ENCODE measurements around the gene C4BPA. TPM values are rescaled to one million over a fixed set of nuclear protein-coding genes. Genes with fewer than 3 reads are reported as not detected.

Gene C4BPA
- total RNA-seq, 1 donor from 2014 or later, result not detected

DNA sequence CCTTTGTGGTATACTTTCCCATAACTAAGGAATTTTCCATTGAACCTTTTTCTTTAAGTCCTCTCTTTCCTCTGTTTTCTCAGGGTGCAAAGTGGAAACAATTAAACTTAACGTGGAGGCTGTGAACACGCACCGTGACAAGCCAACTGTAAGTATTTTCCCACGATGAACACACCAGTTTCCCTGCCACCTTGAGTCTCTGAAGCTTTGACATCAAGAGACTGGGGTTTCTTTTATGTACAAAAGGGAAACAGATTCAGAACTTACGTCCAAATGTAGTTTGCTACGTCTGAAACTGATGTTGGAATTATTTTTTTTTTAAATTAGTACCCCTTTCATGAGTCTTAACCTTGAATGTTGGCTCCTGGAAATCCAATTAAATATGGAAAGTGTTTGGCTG is 32.6 kb upstream of the C4BPA start:
- DNase-seq (ENCODE audit: low spot score in 2 of 2), result no peak
- H3K27ac ChIP-seq, result no peak overlapping the region
- H3K9me3 ChIP-seq, result no peaks in the 10 kb centered on the region
- peaks cover 12 to 41% of the 10 kb centered on the region in 2 donors for H3K36me3 ChIP-seq
- H3K4me1 ChIP-seq, result no peaks in the 10 kb centered on the region
- TF ChIP-seq, protein P1, sequence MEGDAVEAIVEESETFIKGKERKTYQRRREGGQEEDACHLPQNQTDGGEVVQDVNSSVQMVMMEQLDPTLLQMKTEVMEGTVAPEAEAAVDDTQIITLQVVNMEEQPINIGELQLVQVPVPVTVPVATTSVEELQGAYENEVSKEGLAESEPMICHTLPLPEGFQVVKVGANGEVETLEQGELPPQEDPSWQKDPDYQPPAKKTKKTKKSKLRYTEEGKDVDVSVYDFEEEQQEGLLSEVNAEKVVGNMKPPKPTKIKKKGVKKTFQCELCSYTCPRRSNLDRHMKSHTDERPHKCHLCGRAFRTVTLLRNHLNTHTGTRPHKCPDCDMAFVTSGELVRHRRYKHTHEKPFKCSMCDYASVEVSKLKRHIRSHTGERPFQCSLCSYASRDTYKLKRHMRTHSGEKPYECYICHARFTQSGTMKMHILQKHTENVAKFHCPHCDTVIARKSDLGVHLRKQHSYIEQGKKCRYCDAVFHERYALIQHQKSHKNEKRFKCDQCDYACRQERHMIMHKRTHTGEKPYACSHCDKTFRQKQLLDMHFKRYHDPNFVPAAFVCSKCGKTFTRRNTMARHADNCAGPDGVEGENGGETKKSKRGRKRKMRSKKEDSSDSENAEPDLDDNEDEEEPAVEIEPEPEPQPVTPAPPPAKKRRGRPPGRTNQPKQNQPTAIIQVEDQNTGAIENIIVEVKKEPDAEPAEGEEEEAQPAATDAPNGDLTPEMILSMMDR (IDR thresholded peaks at IDR 0.05), result no peak
- intact Hi-C loops (cut with DNase I), result no loop called here
- no peak overlapping the region for H3K4me3 ChIP-seq
- H3K27me3 ChIP-seq, result no peaks in the 10 kb centered on the region

- intact Hi-C loops (cut with DNase I), result no loop called here
- H3K27me3 ChIP-seq, result no peaks in the 10 kb centered on the region
- TF ChIP-seq, protein P1 (IDR thresholded peaks at IDR 0.05), result no peak
- no peak for DNase-seq (ENCODE audit: low spot score in 2 of 2)
- no peak overlapping the region for H3K27ac ChIP-seq
- H3K4me3 ChIP-seq, result no peak overlapping the region
- H3K36me3 ChIP-seq, result peaks cover 12 to 39% of the 10 kb centered on the region in 2 donors
- H3K4me1 ChIP-seq, result peaks cover 0 to 4% of the 10 kb centered on the region in 2 donors
- H3K9me3 ChIP-seq, result no peaks in the 10 kb centered on the region
Measured at GRCh38 chr1:207072233-207072632, 31.8 kb upstream of the C4BPA start.

- H3K27ac ChIP-seq, result no peak overlapping the region
- DNase-seq (ENCODE audit: low spot score in 2 of 2), result no peak
- intact Hi-C loops (cut with DNase I), result no loop called here
- TF ChIP-seq, protein P1 (IDR thresholded peaks at IDR 0.05), result no peak
- peaks cover 0 to 6% of the 10 kb centered on the region in 2 donors for H3K4me1 ChIP-seq
- H3K4me3 ChIP-seq, result no peak overlapping the region
- peaks cover 7 to 19% of the 10 kb centered on the region in 2 donors for H3K36me3 ChIP-seq
- H3K27me3 ChIP-seq, result no peaks in the 10 kb centered on the region
- H3K9me3 ChIP-seq, result no peaks in the 10 kb centered on the region
Measured at GRCh38 chr1:207073906-207074820, 29.9 kb upstream of the C4BPA start.

GRCh38 chr1:207076181-207076955 is 27.7 kb upstream of the C4BPA start:
- intact Hi-C loops (cut with DNase I), result no loop called here
- Histone ChIP-seq H3K27me3 (no peaks in the 10 kb centered on the region), H3K9me3 (no peaks in the 10 kb centered on the region), H3K4me1 (peaks cover 0 to 6% of the 10 kb centered on the region in 2 donors), H3K4me3 (no peak overlapping the region), H3K36me3 (peaks cover 1 to 7% of the 10 kb centered on the region in 2 donors), H3K27ac (no peak overlapping the region)
- DNase-seq (ENCODE audit: low spot score in 2 of 2), result no peak
- TF ChIP-seq, protein P1 (IDR thresholded peaks at IDR 0.05), result no peak

DNA sequence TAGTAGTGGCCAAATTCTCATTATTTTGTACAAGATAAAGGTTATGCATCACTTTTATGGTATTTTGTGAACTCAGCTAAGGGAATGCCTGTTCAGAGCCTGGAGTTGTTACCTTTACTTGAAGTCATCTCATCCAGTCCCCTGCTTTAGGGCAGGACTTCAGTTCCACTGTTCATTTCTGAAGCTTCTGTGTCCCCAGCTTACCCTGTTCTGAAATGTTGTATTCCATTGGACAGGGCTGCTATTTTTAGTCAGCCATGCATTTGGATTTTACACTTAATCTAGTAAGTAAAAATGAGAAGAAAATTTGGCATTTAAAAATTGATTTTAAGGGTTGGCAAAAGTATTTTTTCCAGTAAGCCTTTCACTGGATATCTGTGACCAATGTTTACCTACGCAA is 27.0 kb upstream of the C4BPA start:
- Histone ChIP-seq H3K9me3 (no peaks in the 10 kb centered on the region), H3K4me1 (peaks cover 0 to 6% of the 10 kb centered on the region in 2 donors), H3K27me3 (no peaks in the 10 kb centered on the region), H3K4me3 (no peak overlapping the region), H3K27ac (no peak overlapping the region), H3K36me3 (peaks cover 0 to 6% of the 10 kb centered on the region in 2 donors)
- DNase-seq (ENCODE audit: low spot score in 2 of 2), result no peak
- intact Hi-C loops (cut with DNase I), result loop anchor here (1.0 kb wide), 2 partner anchors 23 to 27 kb away; no protein-coding TSS in a partner anchor
- TF ChIP-seq, protein P1 (IDR thresholded peaks at IDR 0.05), result no peak
